NCI-H128 (cell line): ENCODE measurements around the gene ZFP14.

Experiments
- DNase-seq: peaks from one replicate; lab custom pipeline; 2025; ENCODE audit not compliant: unreplicated experiment; lab: John Stamatoyannopoulos, UW

Gene ZFP14

DNA sequence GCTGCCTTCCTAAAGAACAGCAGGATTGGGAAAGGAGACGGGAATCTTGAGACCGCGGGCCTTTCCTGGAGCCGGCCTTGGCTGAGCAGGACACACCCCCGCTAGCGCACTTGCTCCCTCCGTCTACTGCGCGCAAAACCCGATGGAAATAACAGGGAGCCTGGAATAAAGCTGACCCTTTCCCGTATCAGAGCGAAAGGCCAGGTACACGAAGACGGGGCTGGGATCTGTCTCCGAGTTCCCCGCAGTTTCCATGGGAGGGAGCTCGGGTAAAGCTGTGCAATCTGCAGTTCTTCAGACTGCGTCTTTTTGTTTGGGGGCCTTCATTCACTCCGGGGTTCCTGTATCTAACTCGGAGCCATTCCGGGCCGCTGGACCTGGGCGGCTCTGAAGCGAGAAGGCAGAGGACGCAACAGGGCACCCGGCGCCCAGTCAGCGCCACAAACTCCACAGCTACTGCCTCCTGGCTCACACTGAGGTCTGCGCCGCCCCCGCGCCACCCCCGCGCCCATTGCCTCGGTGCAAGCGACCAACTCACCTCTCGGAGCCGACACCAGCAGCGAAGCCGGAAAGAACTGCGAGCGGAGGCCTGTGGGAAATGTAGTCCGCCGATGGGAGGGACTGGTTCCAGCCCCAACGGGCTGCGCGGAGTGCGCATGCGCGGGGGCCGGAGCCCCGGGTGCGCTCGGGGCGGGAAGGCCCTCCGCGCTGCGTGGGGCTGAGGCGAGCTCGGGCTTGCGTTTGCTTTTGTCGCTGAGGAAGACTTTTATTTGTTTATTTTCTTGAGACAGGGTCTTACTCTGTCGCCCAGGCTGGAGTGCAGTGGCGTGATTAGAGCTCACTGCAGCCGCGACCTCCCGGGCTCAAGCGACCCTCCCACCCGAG lies at the start of gene ZFP14:
TSS of gene ZFP14 (minus strand) at position 577 of the 885 bp plus-strand sequence. CDS start 11,309 bp downstream, outside the sequence.
- DNase-seq = peak; percentile 89

DNA sequence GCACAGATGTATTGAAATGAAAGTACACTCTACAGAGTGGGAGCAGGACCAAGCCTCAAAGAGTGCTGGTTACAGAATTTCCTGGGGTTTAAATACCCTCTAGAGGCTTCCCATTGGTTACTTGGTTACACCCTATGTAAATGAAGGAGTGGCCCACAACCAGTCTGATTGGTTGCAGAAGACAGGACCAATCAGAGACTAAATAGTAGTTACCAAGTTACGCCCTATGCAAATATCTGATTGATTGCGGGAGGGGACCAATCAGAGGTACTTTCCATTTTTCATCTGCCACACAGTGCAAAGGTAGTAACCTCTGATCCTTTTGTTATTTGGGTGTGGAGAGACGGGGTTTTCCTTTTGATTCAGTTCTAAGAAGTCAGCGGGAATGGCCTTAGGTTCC lies 44.9 kb upstream of the ZFP14 start:
- DNase-seq = no peak

DNA sequence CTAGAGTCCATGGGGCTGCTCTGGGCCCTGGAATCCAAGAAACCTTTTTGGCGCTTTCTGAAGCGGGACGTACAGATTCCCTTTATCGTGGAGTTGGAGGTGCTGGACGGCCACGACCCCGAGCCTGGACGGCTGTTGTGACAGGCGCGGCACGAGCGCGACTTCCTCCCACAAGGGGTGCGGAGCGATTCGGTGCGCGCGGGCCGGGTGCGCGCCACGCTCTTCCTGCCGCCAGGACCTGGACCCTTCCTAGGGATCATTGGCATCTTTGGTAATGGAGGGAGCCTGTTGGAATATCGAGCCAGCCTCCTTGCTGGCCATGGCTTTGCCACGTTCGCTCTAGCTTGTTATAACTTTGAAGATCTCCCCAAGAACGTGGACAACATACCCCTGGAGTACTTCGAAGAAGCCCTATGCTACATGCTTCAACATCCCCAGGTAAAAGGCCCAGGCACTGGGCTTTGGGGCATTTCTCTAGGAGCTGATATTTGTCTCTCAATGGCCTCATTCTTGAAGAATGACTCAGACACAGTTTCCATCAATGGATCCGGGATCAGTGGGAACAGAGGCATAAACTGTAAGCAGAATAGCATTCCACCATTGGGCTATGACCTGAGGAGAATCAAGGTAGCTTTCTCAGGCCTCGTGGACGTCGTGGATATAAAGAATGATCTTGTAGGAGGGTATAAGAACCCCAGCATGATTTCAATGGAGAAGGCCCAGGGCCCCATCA lies 42.9 kb upstream of the ZFP14 start:
- no peak for DNase-seq

GRCh38 chr19:36420961-36421748 lies 42.2 kb upstream of the ZFP14 start:
- DNase-seq = no peak

DNA sequence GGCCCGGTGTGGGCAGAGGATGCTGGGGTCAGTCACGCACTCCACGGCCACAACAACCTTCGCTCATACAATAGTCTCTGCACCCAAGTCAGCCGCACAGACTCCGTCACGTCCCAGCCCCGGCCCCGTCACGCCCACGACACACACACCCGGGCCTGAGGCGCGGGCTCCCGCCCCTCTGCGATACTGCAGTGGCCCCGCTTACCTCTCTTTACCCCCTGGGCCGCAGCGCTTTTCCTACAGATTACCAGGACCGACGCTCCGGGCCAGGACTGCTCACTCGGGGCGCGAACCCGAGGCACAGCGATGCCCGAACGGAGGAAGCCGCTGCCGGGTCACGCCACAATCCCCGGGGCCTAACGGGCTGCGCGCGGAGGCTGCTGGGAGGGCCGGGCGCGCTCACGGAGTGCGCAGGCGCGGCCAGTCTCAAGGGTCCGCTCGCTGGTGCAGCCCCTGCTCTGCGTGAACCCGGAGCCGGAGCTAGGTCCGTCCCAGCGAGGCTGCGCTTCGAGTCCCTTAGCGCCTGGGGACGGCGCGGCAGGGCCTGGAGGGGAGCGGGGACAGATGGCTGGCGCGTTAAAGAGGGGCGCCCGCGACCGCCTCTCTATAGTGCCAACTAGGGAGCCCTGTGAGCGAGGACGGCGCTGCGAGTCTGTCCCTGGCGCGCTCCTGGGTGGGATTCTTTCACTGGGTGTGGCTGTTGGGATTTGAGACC lies 39.4 kb upstream of the ZFP14 start, which contains the start of gene ZFP82:
TSS of gene ZFP82 (minus strand) at position 358 of the 715 bp plus-strand sequence. CDS start 8,855 bp downstream, outside the sequence.
- peak; percentile 69 for DNase-seq

GRCh38 chr19:36417752-36418286 lies 38.8 kb upstream of the ZFP14 start:
- DNase-seq = no peak

DNA sequence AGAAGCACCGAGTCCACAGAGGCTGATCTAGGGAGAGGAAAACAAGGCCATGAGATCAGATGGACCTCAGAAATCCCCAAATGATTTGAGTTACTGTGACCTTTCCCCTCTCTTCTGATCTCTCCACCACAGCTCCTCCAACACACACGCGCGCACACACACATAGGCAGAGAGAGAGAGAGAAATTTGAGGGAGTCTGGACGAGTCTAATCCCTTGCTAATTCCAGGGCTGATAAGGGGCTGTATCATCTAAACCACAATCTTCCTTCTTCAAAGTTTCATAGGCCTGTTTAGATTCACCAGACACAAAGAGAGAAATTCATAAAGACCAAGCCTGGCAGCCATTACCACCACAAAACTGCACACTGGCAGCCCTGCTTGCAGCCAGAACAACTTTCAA lies 30.8 kb upstream of the ZFP14 start:
- no peak for DNase-seq

- no peak for DNase-seq
Observed at GRCh38 chr19:36408101-36408500, 29.1 kb upstream of the ZFP14 start.

- DNase-seq = no peak
Observed at GRCh38 chr19:36404498-36404897, 25.5 kb upstream of the ZFP14 start.

DNA sequence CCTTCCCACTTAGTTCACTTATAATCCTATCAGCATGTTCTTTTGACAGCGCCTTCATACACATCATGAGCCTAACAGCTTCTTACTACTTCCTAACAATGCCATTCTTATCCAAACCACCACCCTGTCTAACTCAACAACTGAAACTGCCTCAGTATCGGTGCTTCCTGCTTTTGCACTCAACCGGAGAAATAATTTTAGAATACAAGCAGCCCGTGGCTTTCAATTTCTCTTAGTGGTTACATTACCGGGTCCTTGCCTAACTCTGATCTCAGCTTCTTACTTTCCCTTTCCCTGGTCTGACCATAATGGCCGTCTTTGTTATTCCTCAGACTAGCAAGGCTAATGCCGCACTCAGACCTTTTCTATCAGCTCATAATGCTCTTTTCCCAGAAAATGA lies 22.5 kb upstream of the ZFP14 start:
- no peak for DNase-seq

GRCh38 chr19:36398571-36398970 lies 19.6 kb upstream of the ZFP14 start:
- DNase-seq = no peak

GRCh38 chr19:36392916-36393673 lies 14.1 kb upstream of the ZFP14 start:
- DNase-seq = no peak

GRCh38 chr19:36379510-36379819 lies 464 bp upstream of the ZFP14 start:
- no peak for DNase-seq

GRCh38 chr19:36377541-36378178 lies 1.3 kb downstream of the ZFP14 start:
- no peak for DNase-seq

GRCh38 chr19:36373638-36374156 lies 5.3 kb downstream of the ZFP14 start:
- DNase-seq = no peak

GRCh38 chr19:36371886-36372285 lies 7.1 kb downstream of the ZFP14 start:
- DNase-seq = no peak

GRCh38 chr19:36363845-36364244 lies 15.2 kb downstream of the ZFP14 start:
- no peak for DNase-seq

- DNase-seq = no peak
Observed at GRCh38 chr19:36340786-36341372, 38.1 kb downstream of the ZFP14 start.
